Nephron (organoid): ENCODE results near the gene FAM180B.

Experiments
- H3K27ac Mint-ChIP-seq, 3 experiments: 2 replicates each; pipeline ENCODE4 v1.8.0; 2020; ENCODE audit warnings: mixed read lengths in 3 of 3, mild to moderate bottlenecking in 2 of 3, moderate library complexity in 1 of 3
- H3K27me3 Mint-ChIP-seq: 2 replicates; pipeline ENCODE4 v1.8.0; 2021; ENCODE audit warnings: low read depth, mild to moderate bottlenecking, moderate library complexity, mixed read lengths
- H3K36me3 Mint-ChIP-seq: 2 replicates; pipeline ENCODE4 v1.8.0; 2020; ENCODE audit warnings: low read depth, mixed read lengths
- H3K4me1 Mint-ChIP-seq: 2 replicates; pipeline ENCODE4 v1.8.0; 2020; ENCODE audit warnings: mixed read lengths
- H3K4me3 Mint-ChIP-seq, 3 experiments: 2 replicates each; pipeline ENCODE4 v1.8.0; 2020; ENCODE audit warnings: mild to moderate bottlenecking in 3 of 3, mixed read lengths in 3 of 3, moderate library complexity in 2 of 3
- H3K9me3 Mint-ChIP-seq: 2 replicates; pipeline ENCODE4 v1.8.0; 2020; ENCODE audit warnings: mixed read lengths
- TF ChIP-seq, protein P1 (sequence below), 3 experiments: fragments of 200-600 bp; sonication (generic); IDR thresholded peaks; one replicate each; pipeline ENCODE4 v1.5.0; 2021; ENCODE audit warnings: antibody characterized with exemption in 3 of 3; ENCODE audit not compliant: unreplicated experiment in 3 of 3

The FAM180B gene, protein sequence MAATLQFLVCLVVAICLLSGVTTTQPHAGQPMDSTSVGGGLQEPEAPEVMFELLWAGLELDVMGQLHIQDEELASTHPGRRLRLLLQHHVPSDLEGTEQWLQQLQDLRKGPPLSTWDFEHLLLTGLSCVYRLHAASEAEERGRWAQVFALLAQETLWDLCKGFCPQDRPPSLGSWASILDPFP

DNA sequence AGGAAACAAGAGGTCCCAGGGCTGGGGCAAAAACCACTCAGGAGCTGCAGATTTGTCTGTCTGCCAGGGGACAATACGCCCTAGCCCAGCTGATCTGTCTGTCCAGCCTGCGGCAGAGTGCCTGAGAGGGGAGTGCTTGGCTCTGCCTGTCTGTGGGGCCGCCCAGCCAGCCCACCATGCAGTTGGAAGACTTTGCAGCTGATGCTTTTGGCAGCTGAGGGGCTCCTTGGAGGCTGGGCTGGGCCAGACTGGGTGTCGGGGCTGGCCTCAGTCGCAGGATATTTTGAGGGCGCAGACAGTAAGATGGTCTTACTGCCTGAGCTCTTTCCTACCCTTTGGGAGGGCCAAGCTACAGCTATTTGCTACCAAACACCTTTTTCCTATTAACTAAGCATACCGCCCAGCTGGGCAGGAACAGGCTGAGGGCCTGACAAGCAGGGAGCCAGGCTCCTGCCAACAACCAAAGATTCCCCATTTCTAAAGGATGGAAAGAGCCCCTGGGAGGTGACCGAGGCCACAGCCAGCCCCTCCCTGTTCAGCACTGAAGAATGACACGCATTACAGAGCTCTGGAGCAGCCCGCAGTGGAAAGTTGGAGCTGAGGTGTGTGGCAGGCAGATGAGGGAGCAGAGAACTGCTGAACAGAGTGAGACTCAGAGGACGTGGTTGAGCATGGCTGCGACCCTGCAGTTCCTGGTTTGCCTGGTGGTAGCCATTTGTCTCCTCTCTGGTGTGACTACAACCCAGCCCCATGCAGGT, at the start of gene FAM180B:
Gene FAM180B, plus strand, starts transcription at position 581 of the 758 bp plus-strand sequence. Its CDS starts 91 bp downstream, at position 672.
- Mint-ChIP-seq H3K27me3 (peaks cover 5% of the 10 kb centered on the region), H3K9me3 (no peaks in the 10 kb centered on the region), H3K4me3 (peak within 1 kb of the TSS in 2 of 3 experiments; percentile 64 to 82), H3K36me3 (peaks cover 40% of the 10 kb centered on the region), H3K4me1 (peaks cover 29% of the 10 kb centered on the region), H3K27ac (peak within 1 kb of the TSS; percentile 5 to 97 (median 85))
- TF ChIP-seq, protein P1, sequence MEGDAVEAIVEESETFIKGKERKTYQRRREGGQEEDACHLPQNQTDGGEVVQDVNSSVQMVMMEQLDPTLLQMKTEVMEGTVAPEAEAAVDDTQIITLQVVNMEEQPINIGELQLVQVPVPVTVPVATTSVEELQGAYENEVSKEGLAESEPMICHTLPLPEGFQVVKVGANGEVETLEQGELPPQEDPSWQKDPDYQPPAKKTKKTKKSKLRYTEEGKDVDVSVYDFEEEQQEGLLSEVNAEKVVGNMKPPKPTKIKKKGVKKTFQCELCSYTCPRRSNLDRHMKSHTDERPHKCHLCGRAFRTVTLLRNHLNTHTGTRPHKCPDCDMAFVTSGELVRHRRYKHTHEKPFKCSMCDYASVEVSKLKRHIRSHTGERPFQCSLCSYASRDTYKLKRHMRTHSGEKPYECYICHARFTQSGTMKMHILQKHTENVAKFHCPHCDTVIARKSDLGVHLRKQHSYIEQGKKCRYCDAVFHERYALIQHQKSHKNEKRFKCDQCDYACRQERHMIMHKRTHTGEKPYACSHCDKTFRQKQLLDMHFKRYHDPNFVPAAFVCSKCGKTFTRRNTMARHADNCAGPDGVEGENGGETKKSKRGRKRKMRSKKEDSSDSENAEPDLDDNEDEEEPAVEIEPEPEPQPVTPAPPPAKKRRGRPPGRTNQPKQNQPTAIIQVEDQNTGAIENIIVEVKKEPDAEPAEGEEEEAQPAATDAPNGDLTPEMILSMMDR (IDR thresholded peaks at IDR 0.05; ENCODE audit: unreplicated experiment in 3 of 3), result no peak

DNA sequence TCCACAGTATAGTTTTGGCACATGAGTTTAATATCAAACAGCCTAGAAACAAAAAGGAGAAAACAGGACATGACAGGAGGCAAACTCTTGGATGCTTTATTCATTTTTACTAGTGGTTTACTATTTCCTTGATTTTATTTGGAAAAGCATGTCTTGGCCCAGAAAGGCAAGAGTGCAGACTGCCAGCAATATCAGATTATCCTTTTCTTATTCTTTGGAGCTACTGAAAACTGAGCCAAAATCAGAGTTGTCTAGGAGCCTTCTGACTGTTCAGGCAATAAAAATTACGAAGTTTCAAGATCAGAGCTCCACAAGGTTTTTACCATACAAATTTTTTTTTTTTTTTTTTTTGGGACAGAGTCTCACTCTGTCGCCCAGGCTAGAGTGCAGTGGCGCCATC, 49.6 kb upstream of the FAM180B start:
- Mint-ChIP-seq H3K27me3 (no peaks in the 10 kb centered on the region), H3K27ac (peak overlapping the region in 1 of 3 experiments; percentile 33), H3K4me1 (peaks cover 45% of the 10 kb centered on the region), H3K4me3 (no peak overlapping the region), H3K36me3 (peaks cover 8% of the 10 kb centered on the region), H3K9me3 (no peaks in the 10 kb centered on the region)
- TF ChIP-seq, protein P1 (IDR thresholded peaks at IDR 0.05; ENCODE audit: unreplicated experiment in 3 of 3), result no peak

DNA sequence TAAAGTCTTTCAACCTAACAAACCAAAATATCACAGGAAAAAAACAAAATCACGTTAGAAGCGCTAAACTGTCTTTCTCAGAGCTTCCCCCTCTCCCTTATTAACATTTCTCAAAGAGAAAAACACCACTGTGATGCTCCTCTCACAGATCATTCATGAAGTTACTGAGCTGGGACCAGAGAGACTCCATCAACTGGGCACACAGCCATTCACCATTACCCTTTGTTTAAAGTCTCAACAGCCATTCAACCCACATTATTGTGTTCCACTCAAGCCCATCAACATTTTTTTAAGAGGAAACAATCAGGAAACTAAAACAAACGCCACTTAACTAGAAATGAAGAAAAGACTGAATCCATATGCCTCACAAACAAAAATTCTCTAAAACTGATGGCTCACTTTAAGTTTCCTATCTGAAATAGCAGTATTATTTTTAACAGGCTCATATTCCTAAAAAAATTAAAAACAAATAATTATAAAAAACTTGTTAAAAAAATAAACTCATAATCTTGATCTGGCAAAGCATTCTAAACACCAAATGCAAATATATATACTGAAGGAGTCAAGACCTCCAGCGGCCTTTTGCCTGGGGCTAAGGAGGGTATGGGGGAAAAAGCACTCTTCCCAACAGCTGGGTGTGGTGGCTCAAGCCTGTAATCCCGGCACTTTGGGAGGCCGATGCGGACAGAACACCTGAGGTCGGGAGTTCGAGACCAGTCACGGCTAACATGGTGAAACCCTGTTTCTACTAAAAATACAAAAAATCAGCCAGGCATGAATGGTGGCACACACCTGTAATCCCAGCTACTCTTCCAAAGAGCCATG, 47.5 kb upstream of the FAM180B start:
- H3K4me1 Mint-ChIP-seq, result peaks cover 37% of the 10 kb centered on the region

DNA sequence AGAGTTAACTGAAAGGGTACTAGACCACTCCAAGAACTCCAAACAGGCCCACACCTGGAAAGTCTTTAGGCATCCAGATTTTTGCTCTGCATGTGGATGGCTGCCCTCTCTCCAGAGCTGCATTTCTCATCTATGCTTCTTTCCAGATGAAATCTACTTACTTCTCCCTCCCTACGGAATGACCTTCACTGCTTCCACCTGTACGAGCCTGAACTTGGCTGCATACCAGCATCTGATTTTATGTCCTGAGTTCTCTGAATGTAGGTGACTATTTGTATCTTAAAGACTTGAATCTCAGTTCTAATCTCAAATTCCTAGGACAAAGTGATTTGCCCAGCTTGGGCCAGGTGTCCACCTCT, 46.8 kb upstream of the FAM180B start:
- TF ChIP-seq, protein P1 (IDR thresholded peaks at IDR 0.05; ENCODE audit: unreplicated experiment in 3 of 3), result no peak
- no peaks in the 10 kb centered on the region for H3K9me3 Mint-ChIP-seq
- no peaks in the 10 kb centered on the region for H3K27me3 Mint-ChIP-seq
- H3K27ac Mint-ChIP-seq, result peak overlapping the region; percentile 7 to 78 (median 14)
- H3K4me3 Mint-ChIP-seq, result no peak overlapping the region
- peaks cover 8% of the 10 kb centered on the region for H3K36me3 Mint-ChIP-seq
- peaks cover 42% of the 10 kb centered on the region for H3K4me1 Mint-ChIP-seq

More for the DNA sequence above, 47.5 kb upstream of the FAM180B start:
- H3K27me3 Mint-ChIP-seq, result no peaks in the 10 kb centered on the region
- peak overlapping the region; percentile 15 to 78 (median 43) for H3K27ac Mint-ChIP-seq
- peaks cover 8% of the 10 kb centered on the region for H3K36me3 Mint-ChIP-seq
- no peaks in the 10 kb centered on the region for H3K9me3 Mint-ChIP-seq
- no peak overlapping the region for H3K4me3 Mint-ChIP-seq
- TF ChIP-seq, protein P1 (IDR thresholded peaks at IDR 0.05; ENCODE audit: unreplicated experiment in 3 of 3), result no peak

DNA sequence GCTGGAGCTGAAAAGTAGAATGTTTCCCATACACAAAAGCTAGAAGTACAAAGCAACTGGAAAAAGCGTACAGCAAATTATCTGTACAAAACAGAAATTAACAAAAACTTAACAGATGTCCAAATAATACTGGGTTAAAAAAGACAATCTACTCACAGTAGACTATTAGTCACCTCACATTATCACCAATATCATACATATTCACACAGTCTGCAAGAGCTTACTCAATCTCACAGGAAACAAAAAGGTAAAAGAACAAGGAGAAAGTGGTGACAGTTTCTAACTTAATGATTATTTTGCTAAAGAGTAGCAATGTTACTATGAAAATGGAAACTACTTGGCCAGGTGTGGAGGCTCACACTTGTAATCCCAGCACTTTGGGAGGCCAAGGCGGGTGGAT, 45.4 kb upstream of the FAM180B start:
- H3K4me1 Mint-ChIP-seq, result peaks cover 37% of the 10 kb centered on the region
- H3K27me3 Mint-ChIP-seq, result no peaks in the 10 kb centered on the region
- no peaks in the 10 kb centered on the region for H3K9me3 Mint-ChIP-seq
- H3K27ac Mint-ChIP-seq, result peak overlapping the region in 1 of 3 experiments; percentile 55
- H3K36me3 Mint-ChIP-seq, result peaks cover 4% of the 10 kb centered on the region
- H3K4me3 Mint-ChIP-seq, result no peak overlapping the region
- TF ChIP-seq, protein P1 (IDR thresholded peaks at IDR 0.05; ENCODE audit: unreplicated experiment in 3 of 3), result no peak
